SU-DHL-6 (cell line): ENCODE results near the gene ZPBP.

ENCODE experiments used
- H2AFZ ChIP-seq: fragments of 200-600 bp; sonication (generic); 2 replicates; pipeline ENCODE4 v1.6.1; 2014; ENCODE audit warnings: low read depth, mild to moderate bottlenecking, moderate library complexity, mixed read lengths, antibody characterized with exemption, low read length; ENCODE audit not compliant: severe bottlenecking
- H3F3A ChIP-seq: fragments of 200-600 bp; shearing (Covaris generic); 2 replicates; pipeline ENCODE4 v1.6.0; 2016; ENCODE audit warnings: antibody characterized with exemption, mild to moderate bottlenecking; ENCODE audit not compliant: insufficient read depth
- H3K27ac ChIP-seq: fragments of 200-600 bp; sonication (generic); 2 replicates; pipeline ENCODE4 v1.5.1; 2016; ENCODE audit warnings: low read depth, mild to moderate bottlenecking, low read length, moderate library complexity, mixed read lengths
- H3K27me3 ChIP-seq: fragments of 200-600 bp; sonication (generic), shearing (Covaris generic); 2 replicates; pipeline ENCODE4 v1.6.0; 2014; ENCODE audit warnings: mild to moderate bottlenecking, low read length
- H3K36me3 ChIP-seq: fragments of 200-600 bp; sonication (generic); 2 replicates; pipeline ENCODE4 v1.6.1; 2014; ENCODE audit warnings: mild to moderate bottlenecking, low read length, mixed read lengths
- H3K4me2 ChIP-seq: fragments of 300-600, 200-600 bp; shearing (Covaris generic), sonication (generic); 2 replicates; pipeline ENCODE4 v1.6.0; 2014; ENCODE audit warnings: low read length, low read depth, mild to moderate bottlenecking; ENCODE audit not compliant: poor library complexity, severe bottlenecking
- H3K4me3 ChIP-seq: fragments of 200-600 bp; sonication (generic); 2 replicates; pipeline ENCODE4 v1.5.1; 2014; ENCODE audit warnings: antibody characterized with exemption, low read length, mild to moderate bottlenecking, mixed read lengths; ENCODE audit not compliant: insufficient read depth, poor library complexity, severe bottlenecking
- H3K79me2 ChIP-seq: fragments of 200-600 bp; sonication (generic); 2 replicates; pipeline ENCODE4 v1.6.1; 2014; ENCODE audit warnings: mild to moderate bottlenecking, low read length, moderate library complexity; ENCODE audit not compliant: insufficient read depth
- H3K9ac ChIP-seq: fragments of 200-600 bp; sonication (generic); 2 replicates; pipeline ENCODE4 v1.7.0; 2014; ENCODE audit warnings: mild to moderate bottlenecking, low read length
- H3K9me2 ChIP-seq: fragments of 200-600 bp; sonication (generic); replicated peaks from 2 replicates; pipeline ENCODE4 v1.6.1; 2014; ENCODE audit warnings: low read length; ENCODE audit not compliant: insufficient read depth
- H3K9me3 ChIP-seq: fragments of 200-600 bp; sonication (generic); 2 replicates; pipeline ENCODE4 v1.6.1; 2014; ENCODE audit warnings: low read length, mixed read lengths; ENCODE audit not compliant: insufficient read depth
- H4K20me1 ChIP-seq: fragments of 200-600 bp; sonication (generic); 2 replicates; pipeline ENCODE4 v1.6.1; 2014; ENCODE audit warnings: low read depth, mild to moderate bottlenecking, antibody characterized with exemption, low read length, moderate library complexity, mixed read lengths
- CTCF ChIP-seq: fragments of 200-600 bp; sonication (generic); IDR thresholded peaks from one replicate; pipeline ENCODE4 v1.5.1; 2017; ENCODE audit warnings: antibody characterized with exemption, mild to moderate bottlenecking, low read length, moderate library complexity; ENCODE audit not compliant: insufficient read depth, poor library complexity, severe bottlenecking
- EZH2phosphoT487 ChIP-seq: fragments of 200-600 bp; sonication (generic), shearing (Covaris generic); conservative IDR thresholded peaks from 2 replicates; pipeline ENCODE4 v1.6.1; 2018; ENCODE audit warnings: mild to moderate bottlenecking, antibody characterized with exemption, low read length, moderate library complexity, mixed read lengths

The ZPBP gene

GRCh38 chr7:49928787-49929186 lies 164.3 kb downstream of the ZPBP start:
- Histone ChIP-seq H3K9me3 (peaks cover 21% of the 10 kb centered on the region; the same call in 1 of the 2 replicates), H3K9me2 (no peaks in the 10 kb centered on the region), H3K4me3 (no peak overlapping the region), H2AFZ (no peak overlapping the region), H3K36me3 (no peaks in the 10 kb centered on the region), H3K4me2 (no peak overlapping the region), H3K9ac (no peak overlapping the region), H3K79me2 (no peaks in the 10 kb centered on the region), H3K27ac (no peak overlapping the region), H4K20me1 (no peaks in the 10 kb centered on the region), H3F3A (no peaks in the 10 kb centered on the region), H3K27me3 (no peaks in the 10 kb centered on the region)
- TF ChIP-seq EZH2phosphoT487: no peak
- TF ChIP-seq CTCF: no peak

- Histone ChIP-seq H4K20me1 (no peaks in the 10 kb centered on the region), H3K36me3 (no peaks in the 10 kb centered on the region), H3K27me3 (no peaks in the 10 kb centered on the region), H3K9me3 (peaks cover 20% of the 10 kb centered on the region; the same call in 1 of the 2 replicates), H3K27ac (no peak overlapping the region), H3K79me2 (no peaks in the 10 kb centered on the region), H3F3A (no peaks in the 10 kb centered on the region), H2AFZ (no peak overlapping the region), H3K4me2 (no peak overlapping the region), H3K4me3 (no peak overlapping the region), H3K9me2 (no peaks in the 10 kb centered on the region), H3K9ac (no peak overlapping the region)
- TF ChIP-seq EZH2phosphoT487: no peak
- no peak for TF ChIP-seq CTCF
These were observed 165.4 kb downstream of the ZPBP start for GRCh38 chr7:49927631-49928030.

- peaks cover 13% of the 10 kb centered on the region; the same call in 1 of the 2 replicates for H3K9me3 ChIP-seq
- no peaks in the 10 kb centered on the region for H4K20me1 ChIP-seq
- H2AFZ ChIP-seq: no peak overlapping the region
- H3K79me2 ChIP-seq: no peaks in the 10 kb centered on the region
- H3K27ac ChIP-seq: no peak overlapping the region
- no peaks in the 10 kb centered on the region for H3K9me2 ChIP-seq
- H3K36me3 ChIP-seq: no peaks in the 10 kb centered on the region
- H3K4me3 ChIP-seq: no peak overlapping the region
- no peaks in the 10 kb centered on the region for H3F3A ChIP-seq
- H3K9ac ChIP-seq: no peak overlapping the region
- no peaks in the 10 kb centered on the region; the same call in 1 of the 2 replicates for H3K27me3 ChIP-seq
- H3K4me2 ChIP-seq: no peak overlapping the region
- TF ChIP-seq CTCF: no peak
- TF ChIP-seq EZH2phosphoT487: no peak
These were observed 166.3 kb downstream of the ZPBP start for GRCh38 chr7:49926720-49927119.
